ENCODE data around the gene FOXO3.

The FOXO3 gene

DNA sequence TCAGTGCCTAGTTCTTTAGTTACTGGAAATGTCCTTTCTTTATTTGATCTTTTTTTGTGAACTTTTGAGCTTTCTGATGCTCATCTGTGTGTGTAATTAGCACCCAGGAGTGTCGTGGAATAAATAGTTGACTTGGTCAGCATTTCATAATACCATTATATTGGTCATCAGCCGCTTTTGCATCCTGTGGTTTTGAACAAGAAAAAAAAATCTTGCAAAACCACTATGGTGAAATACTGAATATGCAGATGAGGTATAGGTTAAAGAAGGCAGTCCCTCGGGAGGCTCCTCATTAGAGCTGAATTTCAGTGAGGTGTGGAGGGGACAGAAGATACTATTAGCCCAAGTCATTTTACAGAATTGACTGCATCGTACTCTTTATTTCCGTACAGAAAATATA is 90.1 kb downstream of the FOXO3 start:
- no peak for TF ChIP-seq CTCF (IDR thresholded peaks at IDR 0.05)

DNA sequence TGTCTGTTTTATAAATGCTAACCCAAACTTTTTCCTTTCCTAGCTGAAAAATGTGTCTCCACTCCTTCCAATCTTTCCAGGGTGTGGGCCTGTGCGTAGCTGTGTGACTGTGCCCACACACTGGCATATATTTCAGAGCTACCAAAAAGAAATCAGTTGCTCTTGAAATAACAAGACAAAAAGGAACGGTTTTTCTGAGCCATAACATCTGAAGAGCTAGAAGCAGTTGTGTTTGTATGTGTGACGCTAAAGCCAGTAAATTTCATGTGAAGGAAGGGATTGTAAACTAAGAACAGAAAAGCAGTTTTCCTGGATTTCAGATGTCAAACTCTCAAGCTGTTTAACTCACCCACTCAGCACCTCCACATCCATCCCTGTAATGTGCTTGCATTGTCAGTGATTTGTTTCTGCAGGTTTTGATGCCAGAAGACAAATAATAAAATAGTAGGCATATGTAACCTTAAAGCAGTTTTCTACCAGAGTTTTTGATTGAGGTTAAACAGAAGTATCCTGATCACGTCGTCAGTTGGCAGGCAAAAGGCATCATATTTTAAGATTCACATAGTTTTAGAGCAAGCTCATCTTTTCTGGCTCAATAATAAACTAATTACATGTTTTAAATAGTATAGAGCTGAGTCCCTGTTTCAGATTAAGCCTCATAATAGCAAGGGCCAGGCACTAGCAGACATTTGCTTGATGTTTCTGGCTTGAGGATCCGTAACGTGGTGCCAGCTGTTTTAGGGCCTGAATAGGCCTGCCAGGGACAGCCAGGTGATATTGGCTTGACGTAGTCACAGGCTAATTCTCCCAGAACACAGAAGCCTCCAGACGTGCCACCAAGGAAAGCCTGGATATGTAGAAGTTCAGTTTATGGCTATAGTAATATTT is 90.9 kb downstream of the FOXO3 start:
- no peak for TF ChIP-seq CTCF (IDR thresholded peaks at IDR 0.05)

GRCh38 chr6:108652375-108652774 is 91.7 kb downstream of the FOXO3 start:
- TF ChIP-seq CTCF (IDR thresholded peaks at IDR 0.05): no peak

DNA sequence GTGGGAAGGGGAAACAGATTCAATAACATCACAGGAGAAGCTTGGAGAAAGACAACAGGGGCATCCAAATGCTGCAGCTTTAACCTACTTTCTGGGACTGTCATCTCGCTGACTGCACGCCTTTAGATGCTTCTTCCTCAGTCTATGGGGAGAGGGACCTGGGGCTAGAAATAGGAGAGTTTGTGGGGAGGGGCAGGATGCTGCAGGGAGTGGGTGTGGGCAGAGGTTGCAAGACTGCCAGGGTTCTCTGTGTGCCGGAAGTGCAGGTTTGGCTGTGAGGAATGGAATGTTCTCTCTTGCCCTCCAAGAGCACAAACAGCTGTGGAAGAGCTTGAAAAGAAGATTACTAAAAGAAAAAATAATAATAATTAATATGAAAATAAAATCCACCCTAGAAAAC is 93.2 kb downstream of the FOXO3 start:
- TF ChIP-seq CTCF (IDR thresholded peaks at IDR 0.05): no peak

DNA sequence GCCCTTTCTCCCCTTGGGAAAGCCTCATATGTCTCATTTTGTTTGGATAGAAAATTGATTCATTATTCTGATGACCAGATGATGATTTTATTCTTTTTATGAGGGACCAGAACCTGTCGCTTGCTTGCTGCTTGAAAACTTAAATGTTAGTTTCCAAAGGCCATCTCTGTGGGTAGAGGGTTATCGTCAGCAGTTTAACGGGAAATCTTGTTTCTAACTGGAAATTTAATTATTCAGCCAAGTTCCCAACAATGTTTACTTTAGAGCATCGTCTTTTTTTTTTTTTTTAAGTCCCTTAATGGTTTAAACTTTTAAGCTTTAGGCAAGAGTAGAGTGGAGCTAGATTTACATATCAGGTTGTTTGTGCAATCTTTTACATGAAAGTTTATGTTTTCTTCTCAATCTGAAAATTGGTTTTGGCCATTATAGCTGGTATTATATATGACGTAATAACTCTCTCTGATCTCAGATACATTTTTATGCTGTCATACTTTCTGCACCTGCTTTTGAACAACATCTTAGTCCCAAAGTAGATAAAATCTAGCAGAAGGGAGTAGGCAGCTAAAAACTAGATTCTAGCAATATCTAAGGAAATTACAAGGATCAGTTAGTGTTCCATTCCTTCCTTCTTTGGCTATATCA is 93.9 kb downstream of the FOXO3 start:
- no peak for TF ChIP-seq CTCF (IDR thresholded peaks at IDR 0.05)

- no peak for TF ChIP-seq CTCF (IDR thresholded peaks at IDR 0.05)
Measured at GRCh38 chr6:108655806-108656651, 95.3 kb downstream of the FOXO3 start.

GRCh38 chr6:108656836-108657235 is 96.1 kb downstream of the FOXO3 start:
- no peak for TF ChIP-seq CTCF (IDR thresholded peaks at IDR 0.05)

Measured in LNCAP (cell line).